Body of pancreas (tissue), 4 donors: ENCODE data around the gene LPAR1. TPM values are rescaled to one million over a fixed set of nuclear protein-coding genes. Genes with fewer than 3 reads are reported as not detected.

Experiments used
- ATAC-seq: fragments of 150-250 bp; one replicate; pipeline ENCODE4 v1.9.1; 2016
- DNase-seq, 4 donors: peaks; one replicate each; pipeline ENCODE4 v3.0.0-alpha.2; 2019
- H3K27ac ChIP-seq, 4 donors: fragments of 200-600 bp; sonication (generic); 1 replicate in 3 of 4; 2 replicates in 1 of 4; pipeline versions ENCODE4 v1.5.1 to v1.6.1; 2016 to 2019; ENCODE audit warnings: mild to moderate bottlenecking in 1 of 4, mixed read lengths in 1 of 4, moderate library complexity in 1 of 4
- H3K27me3 ChIP-seq, 2 donors: fragments of 200-600 bp; sonication (generic); one replicate each; pipeline ENCODE4 v1.6.0; 2016; ENCODE audit warnings: mild to moderate bottlenecking in 1 of 2
- H3K36me3 ChIP-seq, 2 donors: fragments of 200-600 bp; sonication (generic); replicated peaks in 1 of 2; 2 replicates each; pipeline ENCODE4 v1.5.1; 2016; ENCODE audit warnings: low read depth in 2 of 2; ENCODE audit not compliant: insufficient read depth in 1 of 2
- H3K4me1 ChIP-seq: fragments of 200-600 bp; sonication (generic); one replicate; pipeline ENCODE4 v1.6.0; 2016
- H3K4me3 ChIP-seq, 2 donors: fragments of 200-600 bp; sonication (generic); 1 replicate in 1 of 2; 2 replicates in 1 of 2; pipeline ENCODE4 v1.5.1; 2016 to 2019
- H3K9me3 ChIP-seq, 3 donors: fragments of 200-600 bp; sonication (generic); 1 replicate in 2 of 3; 2 replicates in 1 of 3; pipeline ENCODE4 v1.5.1; 2016
- CTCF ChIP-seq, 7 experiments: fragments of 450-650 bp in 4 of 7; fragments of 200-600 bp in 3 of 7; sonication (generic) in 3 of 7; IDR thresholded peaks; one replicate each; pipeline ENCODE4 v1.5.1; 2016 to 2019; ENCODE audit warnings: antibody characterized with exemption in 7 of 7
- POLR2A ChIP-seq, 3 donors: fragments of 450-650 bp; IDR thresholded peaks; one replicate each; pipeline ENCODE4 v1.6.1; 2016; ENCODE audit warnings: antibody characterized with exemption in 3 of 3, mild to moderate bottlenecking in 2 of 3
- WGBS, 2 donors: methylation state at CpG; one replicate each; pipeline ENCODE4 v1.1.5; 2017; 5-methylcytosine and 5-hydroxymethylcytosine counted together
- intact Hi-C: fragments of 100-400 bp; cut with DNase I; formaldehyde crosslinking; loops from one replicate; pipeline ENCODE4 v1.15.1; 2023
- total RNA-seq, 2 donors: library from RNA; depleted of rRNA; stranded (reverse); fragments of >200 nt; gene quantifications; one replicate each; pipeline ENCODE4 v1.1.0, GENCODE V29; 2016

The LPAR1 gene
- total RNA-seq, 2 donors from 2014 or later: 10.9 to 13.0 TPM

DNA sequence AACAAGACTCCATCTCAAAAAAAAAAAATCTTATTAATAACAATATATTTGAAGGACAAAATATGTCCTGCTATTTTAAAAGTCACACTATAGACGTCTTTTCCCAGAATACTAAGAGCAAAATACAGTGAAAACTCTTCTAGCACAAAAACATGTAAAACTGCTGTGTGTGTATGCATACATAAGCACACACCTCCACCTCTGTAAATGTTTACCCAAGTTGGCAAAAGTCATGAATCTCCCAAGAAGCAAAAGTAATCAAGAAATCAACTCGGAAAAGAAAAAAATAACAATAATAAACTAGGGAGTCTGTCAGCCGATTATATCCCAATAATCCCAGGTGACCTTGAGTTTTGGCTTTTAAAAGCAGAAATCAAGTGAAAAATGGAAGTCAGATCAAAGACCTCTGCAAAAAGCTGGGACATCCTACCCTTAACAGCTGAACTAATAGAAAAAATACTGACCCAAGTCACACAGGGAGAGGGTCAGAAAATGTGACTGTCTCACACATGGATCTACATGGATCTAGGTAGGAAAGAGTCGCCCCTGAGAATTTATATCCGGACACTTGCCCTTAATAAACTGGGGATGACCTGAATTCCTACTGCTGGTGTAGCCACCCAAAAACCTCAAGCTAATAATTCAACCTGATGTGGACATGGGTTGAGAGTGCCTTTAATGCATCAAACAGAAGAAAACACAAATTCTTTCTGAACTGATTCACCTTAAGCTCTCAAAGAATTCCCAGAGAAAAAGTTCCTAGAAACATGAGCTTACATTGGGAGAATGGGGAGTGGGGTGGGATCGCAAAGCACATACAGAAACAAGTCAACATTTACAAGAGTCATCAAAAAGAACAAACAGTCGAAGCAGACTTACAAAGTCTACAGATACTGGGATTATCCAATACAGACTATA is 29.9 kb downstream of the LPAR1 start:
- TF ChIP-seq POLR2A (IDR thresholded peaks at IDR 0.05): no peak
- TF ChIP-seq CTCF (IDR thresholded peaks at IDR 0.05): no peak
- 43 to 48% methylated on average over 7 of the region's 7 CpGs for WGBS, 2 donors
- no peak for DNase-seq

DNA sequence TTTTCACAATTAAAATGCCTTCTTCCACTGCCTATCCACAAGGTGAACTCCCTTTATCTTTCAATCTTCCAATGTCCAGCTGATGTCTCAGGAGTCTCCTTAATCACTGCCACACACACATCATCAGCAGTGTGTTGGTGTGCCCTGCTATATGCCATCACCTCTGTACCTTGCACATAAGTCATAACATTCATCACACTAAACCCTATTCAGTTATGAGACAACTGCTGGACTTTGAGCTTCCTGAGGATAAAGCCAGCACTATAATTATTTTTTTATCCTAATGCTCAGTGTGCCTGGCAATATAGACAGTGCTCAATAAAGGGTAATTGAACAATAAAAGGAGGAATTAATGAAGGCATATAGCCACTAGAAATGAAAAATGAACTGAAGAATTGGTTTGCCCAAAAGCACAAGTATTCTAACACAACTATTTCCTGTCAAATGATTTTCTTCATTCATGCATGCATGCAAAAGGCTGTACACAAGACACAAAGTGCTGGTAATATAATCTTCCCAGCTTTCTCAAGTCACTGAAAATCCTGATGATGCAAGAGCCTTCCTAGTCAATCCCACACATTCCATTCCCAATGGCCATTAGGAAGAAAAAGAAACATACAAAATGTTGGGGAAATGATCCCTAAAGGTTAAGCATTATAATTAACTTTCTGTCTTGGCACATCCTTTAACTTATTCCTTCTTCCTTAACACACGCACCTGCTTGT is 32.4 kb downstream of the LPAR1 start:
- Histone ChIP-seq H3K9me3 (no peaks in the 10 kb centered on the region), H3K4me1 (peaks cover 16% of the 10 kb centered on the region), H3K27me3 (no peaks in the 10 kb centered on the region), H3K27ac (no peak overlapping the region), H3K36me3 (no peaks in the 10 kb centered on the region), H3K4me3 (no peak overlapping the region)
- no peak for ATAC-seq
- TF ChIP-seq CTCF (IDR thresholded peaks at IDR 0.05) (no peak), POLR2A (IDR thresholded peaks at IDR 0.05) (no peak)
- 72 to 83% methylated on average over 1 of the region's 1 CpG for WGBS, 2 donors
- intact Hi-C loops: no loop called here
- DNase-seq: no peak

More for the DNA sequence above, 29.9 kb downstream of the LPAR1 start:
- no peaks in the 10 kb centered on the region for H3K27me3 ChIP-seq
- no peaks in the 10 kb centered on the region for H3K36me3 ChIP-seq
- H3K4me1 ChIP-seq: peaks cover 18% of the 10 kb centered on the region
- no peaks in the 10 kb centered on the region for H3K9me3 ChIP-seq
- H3K4me3 ChIP-seq: no peak overlapping the region
- no peak overlapping the region for H3K27ac ChIP-seq
- no peak for ATAC-seq
- intact Hi-C loops: no loop called here

DNA sequence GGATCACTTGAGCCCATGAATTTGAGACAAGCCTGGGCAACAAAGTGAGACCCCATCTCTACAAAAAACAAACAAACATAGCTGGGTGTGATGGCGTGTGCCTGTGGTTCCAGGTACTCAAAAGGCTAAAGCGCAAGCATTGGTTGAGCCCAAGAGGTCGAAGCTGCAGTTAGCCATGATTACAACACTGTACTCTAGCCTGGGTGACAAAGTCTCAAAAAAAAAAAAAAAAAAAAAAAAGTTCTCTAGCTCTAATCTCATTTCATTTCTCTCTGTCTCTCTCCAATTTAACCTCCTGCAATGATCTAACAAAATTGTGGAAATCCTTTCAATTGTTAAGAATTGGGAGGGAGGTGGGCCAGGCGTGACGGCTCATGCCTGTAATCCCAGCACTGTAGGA is 33.3 kb downstream of the LPAR1 start:
- intact Hi-C loops: no loop called here
- WGBS, 2 donors: 93 to 95% methylated on average over 5 of the region's 5 CpGs
- Histone ChIP-seq H3K4me3 (no peak overlapping the region), H3K27ac (no peak overlapping the region), H3K4me1 (peaks cover 26% of the 10 kb centered on the region), H3K36me3 (no peaks in the 10 kb centered on the region), H3K27me3 (no peaks in the 10 kb centered on the region), H3K9me3 (no peaks in the 10 kb centered on the region)
- no peak for DNase-seq
- ATAC-seq: no peak
- TF ChIP-seq POLR2A (IDR thresholded peaks at IDR 0.05) (no peak), CTCF (IDR thresholded peaks at IDR 0.05) (no peak)

GRCh38 chr9:111003182-111003581 is 35.1 kb downstream of the LPAR1 start:
- no peak overlapping the region for H3K4me3 ChIP-seq
- H3K27ac ChIP-seq: no peak overlapping the region
- no peak for DNase-seq
- no peaks in the 10 kb centered on the region for H3K27me3 ChIP-seq
- 95% methylated on average over 3 of the region's 3 CpGs for WGBS, 2 donors
- H3K4me1 ChIP-seq: peaks cover 20% of the 10 kb centered on the region
- no peaks in the 10 kb centered on the region for H3K9me3 ChIP-seq
- TF ChIP-seq CTCF (IDR thresholded peaks at IDR 0.05) (no peak), POLR2A (IDR thresholded peaks at IDR 0.05) (no peak)
- ATAC-seq: no peak
- intact Hi-C loops: no loop called here
- H3K36me3 ChIP-seq: no peaks in the 10 kb centered on the region
